A549 treated with DMSO at 1 μM for 4 hours (cell line): Measurements from ENCODE around the gene GAPVD1. TPM values are rescaled to one million over a fixed set of nuclear protein-coding genes. Genes with fewer than 3 reads are reported as not detected.

Experiments used
- total RNA-seq: library from RNA; stranded (reverse); fragments of 200-300 nt; extraction: Qiagen RNA extraction; gene quantifications from 5 replicates; pipeline ENCODE4 v1.2.3, GENCODE V29; 2022; ENCODE audit warnings: low read depth

Gene GAPVD1, protein sequence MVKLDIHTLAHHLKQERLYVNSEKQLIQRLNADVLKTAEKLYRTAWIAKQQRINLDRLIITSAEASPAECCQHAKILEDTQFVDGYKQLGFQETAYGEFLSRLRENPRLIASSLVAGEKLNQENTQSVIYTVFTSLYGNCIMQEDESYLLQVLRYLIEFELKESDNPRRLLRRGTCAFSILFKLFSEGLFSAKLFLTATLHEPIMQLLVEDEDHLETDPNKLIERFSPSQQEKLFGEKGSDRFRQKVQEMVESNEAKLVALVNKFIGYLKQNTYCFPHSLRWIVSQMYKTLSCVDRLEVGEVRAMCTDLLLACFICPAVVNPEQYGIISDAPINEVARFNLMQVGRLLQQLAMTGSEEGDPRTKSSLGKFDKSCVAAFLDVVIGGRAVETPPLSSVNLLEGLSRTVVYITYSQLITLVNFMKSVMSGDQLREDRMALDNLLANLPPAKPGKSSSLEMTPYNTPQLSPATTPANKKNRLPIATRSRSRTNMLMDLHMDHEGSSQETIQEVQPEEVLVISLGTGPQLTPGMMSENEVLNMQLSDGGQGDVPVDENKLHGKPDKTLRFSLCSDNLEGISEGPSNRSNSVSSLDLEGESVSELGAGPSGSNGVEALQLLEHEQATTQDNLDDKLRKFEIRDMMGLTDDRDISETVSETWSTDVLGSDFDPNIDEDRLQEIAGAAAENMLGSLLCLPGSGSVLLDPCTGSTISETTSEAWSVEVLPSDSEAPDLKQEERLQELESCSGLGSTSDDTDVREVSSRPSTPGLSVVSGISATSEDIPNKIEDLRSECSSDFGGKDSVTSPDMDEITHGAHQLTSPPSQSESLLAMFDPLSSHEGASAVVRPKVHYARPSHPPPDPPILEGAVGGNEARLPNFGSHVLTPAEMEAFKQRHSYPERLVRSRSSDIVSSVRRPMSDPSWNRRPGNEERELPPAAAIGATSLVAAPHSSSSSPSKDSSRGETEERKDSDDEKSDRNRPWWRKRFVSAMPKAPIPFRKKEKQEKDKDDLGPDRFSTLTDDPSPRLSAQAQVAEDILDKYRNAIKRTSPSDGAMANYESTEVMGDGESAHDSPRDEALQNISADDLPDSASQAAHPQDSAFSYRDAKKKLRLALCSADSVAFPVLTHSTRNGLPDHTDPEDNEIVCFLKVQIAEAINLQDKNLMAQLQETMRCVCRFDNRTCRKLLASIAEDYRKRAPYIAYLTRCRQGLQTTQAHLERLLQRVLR (N-terminal part only)
- total RNA-seq = 15.1 to 20.6 TPM (median 18.6 TPM) in 5 replicates

DNA sequence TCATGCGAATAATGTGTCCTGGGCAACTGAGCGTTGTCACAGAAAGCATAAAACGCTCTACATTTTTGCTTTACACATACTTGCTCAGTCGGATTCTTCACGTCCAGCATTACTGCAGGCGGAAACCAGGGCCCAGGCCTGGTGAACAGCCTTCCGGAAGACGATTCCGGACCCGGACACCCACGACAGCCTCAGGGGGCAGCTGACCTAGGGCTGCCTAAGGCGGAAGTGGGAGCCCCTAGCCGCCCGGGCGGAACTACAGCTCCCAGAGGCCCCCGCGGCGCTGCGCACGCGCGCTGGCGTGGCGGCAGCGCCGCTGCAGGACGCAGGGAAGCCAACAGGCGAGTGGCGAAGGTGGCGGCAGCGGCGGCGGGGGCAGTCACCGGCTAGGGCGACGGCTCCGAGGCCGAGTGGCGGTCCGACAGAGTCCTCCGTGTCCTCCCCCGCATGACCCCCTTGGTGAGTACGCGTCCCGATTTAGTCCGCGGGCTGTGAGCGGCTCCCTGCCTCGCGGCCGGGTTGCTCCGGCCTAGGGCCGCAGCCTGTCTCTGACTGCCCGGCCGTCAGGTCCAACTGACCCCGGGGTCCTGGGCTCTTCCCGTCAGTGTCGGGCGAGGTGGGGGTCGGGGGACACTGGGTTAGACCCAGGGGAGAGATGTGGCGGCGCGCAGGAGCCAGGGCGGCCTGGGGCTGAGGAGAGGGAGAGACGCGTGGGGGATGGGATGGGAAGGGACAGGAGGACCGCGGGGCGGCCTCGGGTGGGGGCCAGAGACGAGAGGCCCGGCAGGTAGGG, at the start of gene GAPVD1:
GAPVD1 (plus strand) TSS at position 326 of the 793 bp plus-strand sequence. CDS start 37,096 bp downstream, outside the sequence.

DNA sequence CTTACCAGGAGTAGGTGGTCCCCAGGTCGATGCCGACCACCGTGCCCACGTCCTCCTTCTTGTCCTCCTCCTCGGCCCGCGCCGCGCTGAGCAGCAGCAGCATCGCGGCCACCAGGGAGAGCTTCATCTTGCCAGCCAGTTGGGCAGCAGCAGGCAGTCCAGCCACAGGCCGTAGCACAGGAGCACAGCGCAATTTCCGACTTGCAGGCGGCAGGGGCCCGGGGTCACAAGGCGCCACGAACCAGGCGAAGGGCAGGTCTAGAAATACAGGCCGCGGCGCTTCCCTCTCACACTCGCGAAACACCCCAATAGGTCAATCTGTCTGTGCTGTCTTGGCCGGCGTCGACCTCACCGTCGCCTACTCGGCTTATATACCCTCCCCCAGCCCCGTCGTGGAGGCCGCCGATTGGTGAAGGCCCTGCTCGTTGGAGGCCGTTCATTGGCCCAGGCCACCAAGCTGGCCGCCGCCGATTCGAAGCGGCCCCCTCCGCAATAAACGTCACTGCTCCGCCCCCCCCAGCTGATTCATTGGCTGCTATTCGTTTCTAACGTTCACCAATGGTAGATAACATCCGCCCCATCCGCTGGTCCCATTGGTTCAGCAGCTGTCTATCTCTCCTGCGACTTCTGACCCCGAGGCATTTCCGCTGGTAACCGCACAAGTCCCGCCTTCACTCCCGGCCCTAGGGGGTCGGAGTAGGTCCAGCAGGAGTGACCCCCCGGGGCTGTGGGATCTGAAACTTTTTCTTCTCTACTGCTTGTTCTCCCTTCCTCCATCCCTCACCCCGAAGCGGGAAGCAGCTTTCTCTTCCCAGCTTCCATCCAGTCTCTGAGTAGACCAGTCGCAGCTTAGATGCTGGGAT, 20.4 kb upstream of the GAPVD1 start, which contains the start of gene HSPA5:
HSPA5 (minus strand) TSS at position 344 of the 863 bp plus-strand sequence; CDS start at position 127, 217 bp downstream.

Other genes with a start within 250 kb of the GAPVD1 start
- gene SCAI, start 118.3 kb upstream of the GAPVD1 start, total RNA-seq = 0.78 to 2.6 TPM (median 2.0 TPM) in 5 replicates
- 25.2 to 32.6 TPM (median 28.4 TPM) in 5 replicates for gene PPP6C, start 72.0 kb upstream of the GAPVD1 start, total RNA-seq
- gene RABEPK, start 61.3 kb upstream of the GAPVD1 start, total RNA-seq = 39.1 to 47.8 TPM (median 45.3 TPM) in 5 replicates
- 368 to 406 TPM (median 395 TPM) in 5 replicates for gene HSPA5, start 20.5 kb upstream of the GAPVD1 start, total RNA-seq